Measurements from ENCODE around the gene PCDHA6.
"Not testable (repeated sequence)": the region's sequence is repeated elsewhere in the genome, so short reads cannot be mapped to it uniquely, and the experiment has no call there.

The PCDHA6 gene

GRCh38 chr5:140857177-140857986, 29.6 kb downstream of the PCDHA6 start:
- no peak for DNase-seq (ENCODE audit: low spot score)

- no peak for DNase-seq (ENCODE audit: low spot score)
These were observed 30.2 kb downstream of the PCDHA6 start for GRCh38 chr5:140857987-140858240.

GRCh38 chr5:140862441-140863295, 34.9 kb downstream of the PCDHA6 start:
- no peak for DNase-seq (ENCODE audit: low spot score)

GRCh38 chr5:140868721-140869554, 41.2 kb downstream of the PCDHA6 start, which contains the start of gene PCDHA11:
TSS of gene PCDHA11 (plus strand) at chr5:140868957. CDS start at chr5:140869104, 147 bp downstream.
- no peak for DNase-seq (ENCODE audit: low spot score)

- DNase-seq (ENCODE audit: low spot score) = no peak
These were observed 41.8 kb downstream of the PCDHA6 start for GRCh38 chr5:140869555-140869886.

- no peak for DNase-seq (ENCODE audit: low spot score)
These were observed 42.8 kb downstream of the PCDHA6 start for GRCh38 chr5:140870221-140871201.

- no peak for DNase-seq (ENCODE audit: low spot score)
These were observed 47.6 kb downstream of the PCDHA6 start, which contains the start of gene PCDHA12 for GRCh38 chr5:140875085-140876065. TSS of gene PCDHA12 (plus strand) at chr5:140875308. CDS start at chr5:140875473, 165 bp downstream.

- not testable (repeated sequence) for DNase-seq (ENCODE audit: low spot score)
These were observed 48.9 kb downstream of the PCDHA6 start for GRCh38 chr5:140876541-140877261.

GRCh38 chr5:140877262-140877581, 49.5 kb downstream of the PCDHA6 start:
- DNase-seq (ENCODE audit: low spot score) = no peak
